HG03439 (cell line): ENCODE data around the gene COG7.
"Not testable (repeated sequence)": the region's sequence is repeated elsewhere in the genome, so short reads cannot be mapped to it uniquely, and the experiment has no call there.

Experiments
- ATAC-seq: cut with Tn5 transposase; IDR thresholded peaks from one replicate; pipeline ENCODE4 v1.9.1; 2021; ENCODE audit warnings: mild to moderate bottlenecking, moderate library complexity; ENCODE audit not compliant: unreplicated experiment

Gene COG7

DNA sequence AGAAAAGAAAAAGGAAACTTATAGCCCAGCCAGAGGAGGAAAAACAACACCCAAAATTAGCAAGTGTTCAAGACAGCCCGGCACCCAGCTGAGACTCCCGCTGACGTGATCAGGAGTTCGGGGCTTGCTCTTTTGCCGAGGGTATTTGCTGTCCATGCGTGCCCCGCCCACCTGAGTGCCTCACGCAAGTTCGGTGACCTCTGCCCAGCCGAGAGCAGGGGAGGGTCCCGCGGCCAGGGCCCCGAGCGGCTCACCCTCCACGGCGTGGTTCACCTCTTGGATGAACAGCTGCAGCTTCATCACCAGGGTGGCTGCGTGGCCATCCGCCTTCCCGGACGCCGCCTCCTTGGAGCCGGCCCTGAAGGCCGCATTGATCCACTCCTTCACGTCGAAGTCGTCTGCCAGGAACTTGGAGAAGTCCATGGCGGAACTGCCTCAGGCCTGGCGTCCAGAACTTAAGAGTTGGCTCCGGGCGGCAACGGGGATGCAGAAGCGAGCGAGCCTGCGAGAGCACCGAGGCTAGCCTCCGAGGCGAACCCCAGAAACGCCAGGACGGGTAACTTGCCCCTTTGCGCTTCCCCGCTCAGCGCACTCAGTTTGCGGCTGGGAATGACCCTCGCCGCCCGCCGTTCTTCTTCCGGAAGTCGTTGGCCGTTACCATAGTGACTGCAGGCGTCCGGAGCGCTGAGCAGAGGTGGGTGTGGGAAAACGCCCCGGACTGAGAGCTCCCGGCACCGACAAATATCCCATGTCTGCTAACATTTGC, at the start of gene COG7:
Gene COG7 (minus strand): TSS at position 618 of the 766 bp plus-strand sequence. CDS start 195 bp downstream, at position 423.
- ATAC-seq = peak; percentile 83

DNA sequence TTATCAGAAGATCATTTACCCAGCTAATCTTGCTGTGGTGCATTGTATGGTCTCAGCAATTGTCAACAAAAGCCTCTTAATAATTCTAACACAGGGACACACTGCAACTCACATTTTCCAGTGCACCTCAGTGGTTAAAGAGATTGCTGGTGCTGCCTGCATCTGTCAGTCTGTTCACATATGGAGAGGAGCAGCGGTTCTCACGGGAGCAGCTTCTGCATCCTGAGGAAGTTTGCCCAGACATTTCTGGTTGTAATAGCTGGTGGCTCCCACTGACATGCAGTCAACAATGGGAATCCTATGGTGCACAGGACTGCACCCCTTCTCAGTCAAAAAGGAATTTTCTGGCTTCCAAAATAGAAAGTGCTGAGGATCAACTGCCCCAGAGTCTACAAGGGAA, 49.5 kb upstream of the COG7 start:
- ATAC-seq = no peak

DNA sequence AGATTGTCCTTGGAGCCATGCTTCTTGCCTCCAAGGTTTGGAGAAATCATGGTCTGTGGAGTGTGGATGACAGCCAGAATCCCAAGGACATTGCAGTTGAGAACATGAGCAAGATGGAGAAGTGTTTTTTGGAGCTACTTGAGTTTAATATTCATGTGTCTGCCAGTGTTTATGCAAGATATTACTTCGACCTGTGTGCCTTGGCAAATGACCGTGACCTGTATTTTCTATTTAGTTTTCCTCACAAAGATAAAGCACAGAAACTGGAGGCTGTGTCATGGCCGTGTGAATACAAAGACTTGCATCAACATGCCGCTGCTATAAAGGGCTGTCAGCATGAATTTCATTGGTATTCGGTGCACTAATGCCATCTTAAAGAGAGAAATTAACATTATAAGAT, 48.3 kb upstream of the COG7 start:
- no peak for ATAC-seq

DNA sequence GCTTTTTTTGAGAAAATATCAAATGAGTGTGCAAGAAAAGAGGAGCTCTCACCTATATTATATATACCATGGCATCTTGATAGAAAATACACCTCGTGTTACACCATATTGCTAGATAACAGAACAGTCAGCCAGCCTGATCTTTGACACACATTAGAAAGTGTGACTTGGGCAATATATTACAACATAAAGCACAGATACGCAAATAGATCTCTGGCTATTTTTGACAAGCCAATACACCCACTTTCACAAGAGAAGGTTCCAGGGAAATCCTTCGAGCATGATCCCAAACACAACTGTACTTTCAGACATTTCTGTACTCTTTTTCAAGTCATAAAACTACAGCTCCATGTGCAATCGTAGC, 47.9 kb upstream of the COG7 start:
- no peak for ATAC-seq

DNA sequence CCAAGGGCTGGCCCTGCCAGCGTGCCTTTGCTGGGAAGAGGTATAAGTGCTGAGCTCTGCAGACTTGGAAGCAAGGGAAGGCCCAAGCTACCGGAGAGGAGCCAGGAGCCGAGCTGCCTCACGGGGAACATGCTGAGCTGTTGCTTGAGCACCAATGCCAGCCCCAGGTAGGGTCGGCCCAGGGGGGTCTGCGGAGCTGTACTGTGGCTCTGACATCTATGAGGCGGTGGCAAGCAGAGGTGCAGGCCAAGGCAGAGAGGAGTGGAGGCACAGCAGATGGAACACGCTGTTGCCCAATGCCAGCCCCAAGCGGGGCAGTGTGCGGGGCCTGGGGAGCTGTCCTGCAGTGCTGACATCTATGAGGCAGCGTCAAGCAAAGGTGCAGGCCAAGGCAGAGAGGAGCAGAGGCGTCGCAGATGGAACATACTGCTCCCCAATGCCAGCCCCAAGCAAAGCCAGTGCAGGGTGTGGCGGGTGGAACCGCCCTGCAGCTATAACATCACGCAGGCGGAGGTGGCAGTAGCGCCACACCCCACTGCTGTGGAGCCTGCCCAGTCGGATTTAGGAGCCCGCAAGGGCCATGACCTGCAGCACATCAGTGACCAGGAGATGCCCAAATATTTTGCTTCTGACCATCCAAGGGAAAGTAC, 47.3 kb upstream of the COG7 start:
- no peak for ATAC-seq

DNA sequence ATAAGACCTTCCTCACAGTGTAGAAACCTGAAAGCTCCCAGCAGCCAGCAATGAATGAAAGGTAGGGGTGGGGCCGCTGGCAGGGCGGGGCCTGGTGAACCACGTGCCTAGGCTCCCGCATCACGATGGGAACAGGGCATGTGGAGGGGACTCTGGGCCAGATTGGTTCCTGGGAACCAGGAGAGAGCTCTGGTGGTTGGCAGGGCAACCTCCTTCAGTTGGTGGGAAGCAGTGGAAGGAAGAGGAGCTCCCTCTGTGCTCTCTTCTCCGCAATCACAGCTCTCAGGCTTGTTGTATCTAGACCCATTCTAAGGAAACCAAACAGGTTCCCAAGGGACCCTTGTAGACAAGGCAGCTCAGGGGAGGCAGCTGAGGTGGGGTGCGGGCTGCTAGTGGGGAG, 46.8 kb upstream of the COG7 start:
- ATAC-seq = no peak

DNA sequence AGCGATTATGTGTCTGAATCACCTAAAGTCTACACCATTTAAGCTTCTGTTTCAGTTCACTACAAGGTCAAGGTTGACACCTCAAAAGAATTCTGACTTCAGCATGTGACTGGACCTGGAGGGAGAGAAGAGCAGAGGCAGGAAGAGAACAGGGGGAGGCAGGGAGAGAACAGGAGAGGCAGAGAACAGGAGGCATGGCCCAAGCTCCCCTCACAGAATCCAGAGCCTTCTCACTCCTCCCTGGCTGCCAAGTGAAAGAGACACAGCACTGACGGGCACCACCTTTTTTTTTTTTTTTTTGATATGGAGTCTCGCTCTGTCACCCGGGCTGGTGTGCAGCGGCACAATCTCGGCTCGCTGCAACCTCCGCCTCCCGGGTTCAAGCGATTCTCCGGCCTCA, 45.9 kb upstream of the COG7 start:
- no peak for ATAC-seq

DNA sequence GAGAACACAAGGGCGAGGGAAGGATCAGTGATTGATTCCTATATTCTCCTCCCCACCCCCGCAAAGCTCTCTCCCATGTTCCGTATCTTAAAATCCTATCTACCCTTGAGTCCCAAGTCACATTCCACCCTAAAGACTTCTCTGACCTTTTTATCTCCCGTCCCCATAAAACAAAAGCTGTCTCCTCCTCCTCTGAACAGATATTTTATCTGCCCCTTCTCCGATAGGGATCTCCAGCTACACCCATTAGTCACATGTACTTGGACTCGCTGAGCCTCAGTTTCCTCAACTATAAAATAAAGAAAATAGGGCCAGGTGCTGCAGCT, 44.5 kb upstream of the COG7 start:
- no peak for ATAC-seq

DNA sequence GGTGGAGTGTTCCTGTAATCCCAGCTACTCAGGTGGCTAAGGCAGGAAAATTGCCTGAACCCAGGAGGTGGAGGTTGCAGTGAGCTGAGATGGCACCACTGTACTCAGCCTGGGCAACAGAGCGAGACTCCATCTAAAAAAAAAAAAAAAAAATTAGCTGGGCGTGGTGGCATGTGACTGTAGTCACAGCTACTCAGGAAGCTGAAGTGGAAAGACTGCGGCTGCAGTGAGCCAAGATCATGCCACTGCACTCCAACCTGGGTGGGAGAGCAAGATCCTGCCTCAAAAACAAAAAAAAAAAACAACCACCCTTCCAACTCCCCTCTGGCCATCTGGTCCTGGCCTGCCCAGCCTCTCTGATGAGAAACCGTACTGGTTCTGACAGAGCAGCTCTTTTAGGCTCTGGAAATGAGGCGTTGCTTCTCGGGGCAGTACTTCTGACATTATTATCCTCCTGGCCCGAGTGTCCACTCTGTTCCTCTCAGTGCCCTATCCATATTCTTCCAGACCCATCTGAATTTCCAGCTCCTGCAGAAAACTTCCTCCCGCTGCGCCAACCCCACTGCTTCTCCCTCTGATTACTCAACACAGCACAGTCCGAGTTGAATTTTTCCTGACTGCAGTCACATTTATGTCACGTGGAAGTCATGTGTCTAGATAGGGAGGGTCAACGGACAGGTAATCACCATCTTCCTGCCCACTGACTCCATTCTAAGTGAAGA, 44.0 kb upstream of the COG7 start:
- ATAC-seq = no peak

DNA sequence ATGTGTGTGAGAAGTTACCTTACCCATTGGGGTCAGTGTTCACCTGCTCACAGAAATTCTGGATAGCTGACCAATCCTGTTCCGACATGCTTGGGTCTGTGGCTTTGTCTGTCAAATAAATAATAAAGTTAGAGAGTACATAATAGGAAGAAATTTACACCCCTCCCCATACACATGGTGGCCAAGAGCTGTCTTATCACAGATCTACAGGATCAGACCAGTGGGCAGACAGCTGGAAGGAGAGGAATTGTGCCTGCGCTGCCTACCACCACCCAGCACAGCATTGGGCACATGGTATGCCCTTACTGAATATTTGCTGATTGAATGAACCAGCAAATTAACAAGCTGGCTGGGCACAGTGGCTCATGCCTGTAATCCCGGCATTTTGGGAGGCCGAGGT, 42.7 kb upstream of the COG7 start:
- ATAC-seq = no peak

DNA sequence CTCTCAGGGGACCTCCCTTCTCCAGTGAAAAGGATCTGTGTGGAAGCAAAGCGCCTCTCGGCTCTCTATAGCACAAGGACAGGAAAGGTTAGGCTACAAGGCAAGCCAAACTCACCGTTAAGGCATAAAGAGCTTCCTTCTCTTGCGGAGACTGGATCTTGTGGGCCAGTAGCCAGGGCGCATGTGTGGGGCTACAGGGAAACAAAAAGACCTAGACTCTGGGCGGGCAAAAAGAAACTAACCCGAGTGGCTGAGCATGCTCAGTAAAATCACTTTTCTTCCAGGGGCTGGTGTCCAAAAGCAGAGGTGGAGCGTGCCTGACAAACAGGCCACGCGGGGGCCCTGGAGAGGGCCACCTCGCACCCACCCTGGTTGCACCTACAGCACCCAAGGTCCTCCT, 41.2 kb upstream of the COG7 start:
- ATAC-seq = no peak

DNA sequence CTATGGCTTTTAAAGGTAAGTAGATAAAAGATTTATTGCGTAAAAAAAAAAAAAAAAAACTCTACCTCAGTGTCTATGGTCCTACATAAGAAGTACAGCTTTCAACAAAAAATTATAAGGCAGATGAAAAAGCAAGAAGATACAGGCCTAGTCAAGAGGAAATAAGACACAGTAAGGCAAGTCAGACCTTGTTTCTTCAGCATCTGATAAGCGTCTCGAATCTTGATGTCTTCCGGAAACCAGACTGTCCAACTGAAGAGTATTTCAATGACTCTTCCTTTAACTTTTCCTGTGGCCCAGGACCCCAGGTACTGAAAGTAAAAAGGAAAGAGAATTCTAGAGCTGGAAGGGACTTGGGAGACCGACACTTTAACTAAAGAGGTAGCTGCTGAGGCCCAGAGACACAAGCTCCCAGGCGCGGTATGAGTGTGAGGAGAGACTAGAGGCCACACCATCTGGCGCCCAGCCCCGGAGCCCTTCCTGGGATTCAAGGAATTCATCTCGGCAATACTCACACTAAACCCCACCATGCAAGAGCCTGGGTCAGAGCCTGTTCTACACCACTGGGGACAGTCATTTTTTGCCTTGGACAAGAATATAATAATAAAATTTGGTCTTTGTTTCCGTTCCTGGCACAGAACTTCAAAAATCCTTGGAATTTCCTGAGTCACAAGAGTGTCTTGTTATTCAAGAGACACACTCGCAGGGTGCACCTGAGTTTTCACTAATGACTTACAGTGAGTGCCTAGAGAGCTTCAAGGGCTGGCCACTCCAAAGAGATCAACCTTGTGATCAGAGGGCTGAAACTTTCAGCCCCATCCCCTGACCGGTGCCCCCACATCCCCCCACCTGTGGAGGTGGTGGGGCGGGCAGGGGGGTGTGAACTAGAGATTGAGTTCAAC, 38.8 kb upstream of the COG7 start:
- no peak for ATAC-seq

DNA sequence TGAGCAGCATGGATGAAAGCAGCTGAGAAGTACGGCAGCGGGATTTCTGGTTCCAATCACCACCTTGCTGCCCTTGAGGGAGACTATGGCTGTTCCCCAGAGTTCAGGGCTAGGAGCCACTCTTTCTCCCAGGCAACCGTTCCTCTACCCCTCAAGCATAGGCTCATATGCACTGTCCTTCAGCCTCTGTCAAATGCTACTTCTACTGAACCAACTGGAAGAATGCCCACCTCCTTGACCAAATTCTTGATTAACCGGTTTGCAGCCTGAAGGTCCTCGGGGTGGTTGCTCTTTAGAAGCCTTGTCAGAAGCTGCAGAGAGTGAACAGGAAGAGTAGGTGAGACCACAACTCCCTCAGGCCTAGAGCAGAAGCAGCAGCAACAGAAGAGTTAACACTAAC, 33.5 kb upstream of the COG7 start:
- ATAC-seq = no peak

DNA sequence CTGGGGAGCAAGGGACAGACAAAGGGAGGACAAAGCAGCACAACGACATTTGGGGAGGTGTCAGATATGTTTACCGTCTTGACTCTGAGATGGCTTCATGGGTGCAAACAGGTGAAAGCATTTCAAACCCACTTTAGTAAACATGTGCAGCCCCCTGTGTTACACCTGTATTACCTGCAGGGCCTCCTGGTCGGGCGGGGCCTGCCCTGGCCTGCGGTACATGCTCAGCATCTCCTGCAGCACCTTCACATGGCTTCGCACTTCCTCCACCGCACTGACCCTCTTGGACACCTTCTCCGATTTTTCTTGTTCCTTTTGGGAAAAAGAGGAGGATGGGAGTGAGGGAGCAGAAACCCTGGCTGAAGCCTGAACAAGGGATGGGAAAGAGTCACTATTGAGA, 32.9 kb upstream of the COG7 start:
- no peak for ATAC-seq

DNA sequence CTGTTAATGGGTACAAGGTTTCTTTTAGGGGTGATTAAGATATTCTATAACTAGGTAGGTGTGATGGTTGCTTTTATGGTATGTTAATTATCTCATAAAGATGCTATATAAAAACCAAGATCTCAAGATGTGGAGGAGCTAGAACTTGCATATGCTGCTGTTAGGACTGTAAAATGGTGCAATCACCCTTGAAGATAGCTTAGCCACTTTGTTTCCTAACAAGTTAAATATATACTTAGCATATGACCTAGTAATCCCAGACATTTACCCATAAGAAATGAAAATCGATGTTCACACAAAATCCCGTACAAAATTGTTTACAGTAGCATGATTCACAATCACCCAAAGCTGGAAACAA, 32.2 kb upstream of the COG7 start:
- ATAC-seq = no peak

DNA sequence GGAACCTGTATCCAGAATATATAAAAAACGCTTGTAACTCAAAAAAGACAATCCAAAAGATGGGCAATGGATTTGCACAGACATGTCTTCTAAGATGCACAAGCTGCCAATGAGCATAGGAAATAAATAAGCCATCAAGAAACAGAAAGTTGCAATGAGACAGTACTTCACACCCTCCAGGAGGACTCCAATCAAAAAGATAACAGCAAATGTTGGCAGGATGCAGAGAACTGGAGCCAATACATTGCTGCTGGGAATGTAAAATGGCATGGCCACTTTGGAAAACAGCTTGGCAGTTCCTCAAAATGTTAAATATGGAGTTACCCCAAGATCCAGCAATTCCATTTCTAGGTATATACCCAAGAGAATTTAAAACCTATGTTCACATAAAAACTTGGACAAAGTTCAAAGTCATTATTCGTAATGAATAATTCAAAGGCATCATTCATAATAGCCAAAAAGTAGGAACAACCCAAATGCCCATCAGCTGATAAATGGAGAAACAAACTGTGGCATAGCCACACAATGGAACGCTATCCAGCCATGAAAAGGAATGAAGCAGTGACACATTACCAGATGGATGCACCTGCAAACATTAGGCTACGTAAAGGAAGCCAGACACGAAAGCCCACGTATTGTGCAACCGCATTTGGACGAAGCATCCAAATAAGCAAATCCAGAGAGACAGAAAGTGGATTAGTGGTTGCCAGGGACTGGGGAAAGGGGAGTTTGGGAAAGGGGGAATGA, 31.7 kb upstream of the COG7 start:
- ATAC-seq = no peak

DNA sequence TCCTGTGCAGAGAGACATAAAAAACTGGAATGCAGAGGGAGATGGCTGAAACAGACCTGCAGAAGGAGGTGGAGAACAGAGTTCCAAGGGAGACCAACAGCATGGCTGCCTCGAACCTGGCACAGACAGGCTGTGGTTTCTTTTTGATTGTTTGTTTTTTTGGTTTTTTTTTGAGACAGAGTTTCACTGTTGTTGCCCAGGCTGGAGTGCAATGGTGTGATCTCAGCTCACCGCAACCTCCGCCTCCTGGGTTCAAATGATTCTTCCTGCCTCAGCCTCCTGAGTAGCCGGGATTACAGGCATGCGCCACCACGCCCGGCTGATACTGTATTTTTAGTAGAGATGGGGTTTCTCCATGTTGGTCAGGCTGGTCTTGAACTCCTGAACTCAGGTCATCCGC, 30.5 kb upstream of the COG7 start:
- ATAC-seq = not testable (repeated sequence)

DNA sequence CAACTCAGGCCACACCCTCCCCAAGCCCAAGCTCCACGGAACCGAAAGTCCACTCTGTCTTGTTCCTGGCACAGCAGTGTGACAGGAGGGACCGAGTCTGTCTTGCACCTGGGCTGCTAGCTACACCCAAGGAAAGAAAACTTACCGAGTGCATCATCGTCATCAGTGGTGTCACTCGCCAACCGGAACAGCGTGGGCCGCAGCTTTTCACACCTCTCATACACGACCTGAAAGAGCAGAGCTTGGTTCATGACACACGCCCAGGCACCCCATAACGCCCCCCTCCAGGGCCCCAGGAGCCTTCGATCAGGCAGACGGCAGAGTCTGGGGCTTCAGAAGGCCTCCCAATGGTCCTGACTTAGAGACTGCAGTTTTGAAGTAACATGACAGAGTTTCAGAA, 29.8 kb upstream of the COG7 start:
- ATAC-seq = peak; percentile 84

DNA sequence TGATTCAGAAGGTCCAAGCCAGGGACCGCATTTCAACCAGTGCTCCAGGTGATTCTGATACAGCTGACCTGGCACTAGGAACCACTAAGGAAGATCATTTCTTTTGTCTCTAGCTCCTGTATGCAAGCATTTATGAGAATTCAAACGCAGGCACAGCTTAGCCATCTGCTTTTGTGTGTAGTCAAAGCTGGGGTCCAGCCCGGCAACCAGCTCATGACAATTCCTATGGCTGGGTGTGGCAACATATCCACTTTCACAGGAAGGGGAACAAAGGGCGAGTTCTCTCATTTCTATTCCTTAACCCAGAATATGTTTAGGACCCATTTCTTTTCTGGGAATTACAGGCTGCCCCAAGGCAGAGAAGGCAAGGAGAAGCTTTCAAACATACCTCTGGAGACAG, 27.3 kb upstream of the COG7 start:
- no peak for ATAC-seq

DNA sequence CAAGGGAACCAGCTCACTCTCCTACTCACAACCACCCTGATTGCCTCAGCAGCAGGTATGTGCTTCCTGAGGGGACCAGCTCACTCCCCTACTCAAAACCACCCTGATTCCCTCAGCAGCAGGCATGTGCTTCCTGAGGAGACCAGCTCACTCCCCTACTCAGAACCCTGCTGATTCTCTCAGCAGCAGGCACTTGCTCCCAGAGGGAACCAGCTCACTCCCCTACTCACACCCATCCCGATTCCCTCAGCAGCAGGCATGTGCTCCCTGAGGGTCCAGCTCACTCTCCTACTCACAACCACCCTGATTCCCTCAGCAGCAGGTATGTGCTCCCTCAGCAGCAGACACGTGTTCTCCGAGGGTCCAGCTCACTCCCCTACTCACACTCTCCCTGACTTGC, 26.1 kb upstream of the COG7 start:
- no peak for ATAC-seq

DNA sequence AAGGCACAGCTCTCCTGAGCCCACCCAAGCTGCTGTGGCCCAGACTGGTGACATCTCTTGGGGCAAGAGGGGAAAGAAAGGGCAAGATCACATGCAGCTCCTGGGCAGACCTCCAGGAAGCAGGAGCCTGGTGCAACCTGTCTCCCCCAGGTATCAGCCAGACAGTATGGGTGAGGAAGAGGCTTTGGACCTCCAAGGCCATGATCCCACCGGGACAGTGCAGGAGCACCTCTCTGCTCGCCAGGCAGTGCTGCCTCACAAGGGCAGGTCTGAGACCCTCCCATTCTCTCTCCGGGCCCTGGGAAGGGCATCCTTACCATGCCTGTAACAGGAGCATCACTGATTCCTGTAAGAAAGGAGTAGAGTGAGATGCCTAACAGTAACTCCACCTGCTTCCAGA, 25.6 kb upstream of the COG7 start:
- ATAC-seq = no peak
